Measurements from ENCODE around the gene CSF3R.
A peak's percentile ranks its signal among the peaks of the same experiment; 100 is the strongest.

The CSF3R gene

DNA sequence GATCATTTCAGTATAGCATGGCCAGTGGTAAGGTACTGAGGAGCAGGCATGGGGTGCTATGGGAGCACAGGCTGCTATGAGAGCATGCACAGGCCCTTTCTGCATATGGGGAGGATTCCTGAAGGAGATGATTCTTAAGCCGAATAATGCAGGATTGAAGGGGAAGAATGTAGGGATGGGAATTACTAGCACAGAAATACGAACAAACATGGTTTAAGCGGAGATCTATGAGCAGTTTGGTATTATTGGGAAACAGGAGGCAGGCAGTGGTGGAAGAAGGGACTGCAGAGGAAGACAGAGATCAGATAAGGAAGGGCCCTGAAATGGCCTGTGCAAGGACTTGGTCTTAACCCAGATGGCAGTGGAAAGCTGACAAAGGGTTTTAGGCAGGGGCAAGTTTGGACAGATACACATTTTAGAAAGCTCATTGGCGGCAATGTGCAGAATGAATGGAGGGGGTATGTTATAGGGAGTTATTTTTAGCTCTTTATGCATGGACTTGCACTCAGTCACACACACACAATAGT is 34.1 kb downstream of the CSF3R start:
- DNase-seq = no peak
- no peaks in the 10 kb centered on the region for H3K27me3 Mint-ChIP-seq
- peaks cover 7 to 30% of the 10 kb centered on the region in 2 donors for H3K4me1 Mint-ChIP-seq
- H3K9me3 Mint-ChIP-seq = no peaks in the 10 kb centered on the region
- H3K36me3 Mint-ChIP-seq = peaks cover 3 to 5% of the 10 kb centered on the region in 2 donors
- ATAC-seq (replicated peaks) = no peak
- no peak overlapping the region for H3K4me3 Mint-ChIP-seq
- H3K27ac Mint-ChIP-seq = no peak overlapping the region

DNA sequence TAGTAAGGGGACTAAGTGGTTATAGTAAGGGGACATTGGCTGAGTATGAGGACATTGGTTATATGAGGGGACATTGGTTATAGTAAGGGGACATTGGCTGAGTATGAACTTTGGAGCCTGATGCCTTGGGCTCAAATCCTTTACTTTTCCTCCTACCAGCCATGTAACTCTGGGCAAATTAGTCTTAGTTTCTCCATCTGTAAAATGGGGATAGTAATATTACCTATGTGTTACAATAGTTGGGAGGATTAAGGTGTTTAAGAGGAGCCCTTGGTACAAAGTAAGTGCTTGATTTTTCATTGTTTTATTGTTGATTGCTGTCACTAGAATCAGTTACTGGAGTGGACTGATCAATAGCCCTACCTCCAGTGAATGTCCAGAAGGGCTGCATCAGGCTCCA is 35.3 kb downstream of the CSF3R start:
- DNase-seq (no peak), ATAC-seq (replicated peaks) (no peak)
- Mint-ChIP-seq H3K36me3 (peaks cover 1 to 2% of the 10 kb centered on the region in 2 donors), H3K4me3 (no peak overlapping the region), H3K9me3 (no peaks in the 10 kb centered on the region), H3K4me1 (peaks cover 7 to 27% of the 10 kb centered on the region in 2 donors), H3K27ac (no peak overlapping the region), H3K27me3 (no peaks in the 10 kb centered on the region)

DNA sequence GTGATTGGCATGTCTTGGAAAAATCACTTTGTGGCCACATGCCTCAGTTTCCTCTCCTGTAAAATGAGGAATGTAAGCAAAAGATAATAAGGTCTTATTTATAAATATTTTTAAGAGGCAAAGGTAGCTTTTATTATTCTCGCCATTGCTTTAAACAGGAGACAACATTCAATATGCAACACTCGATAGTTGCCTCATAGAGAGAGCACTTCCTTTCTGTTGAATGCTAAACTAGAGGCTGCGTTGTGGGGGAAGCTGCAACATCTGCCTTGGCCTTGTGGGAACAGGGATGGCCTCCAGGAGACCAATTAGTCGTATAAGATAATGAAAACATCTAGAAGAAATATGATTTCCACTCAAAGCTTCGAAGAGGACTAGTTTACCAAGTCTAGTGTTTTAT is 36.0 kb downstream of the CSF3R start:
- Mint-ChIP-seq H3K27me3 (no peaks in the 10 kb centered on the region), H3K4me1 (peaks cover 5 to 23% of the 10 kb centered on the region in 2 donors), H3K36me3 (no peaks in the 10 kb centered on the region), H3K27ac (no peak overlapping the region), H3K9me3 (no peaks in the 10 kb centered on the region), H3K4me3 (no peak overlapping the region)
- DNase-seq = no peak
- no peak for ATAC-seq (replicated peaks)

DNA sequence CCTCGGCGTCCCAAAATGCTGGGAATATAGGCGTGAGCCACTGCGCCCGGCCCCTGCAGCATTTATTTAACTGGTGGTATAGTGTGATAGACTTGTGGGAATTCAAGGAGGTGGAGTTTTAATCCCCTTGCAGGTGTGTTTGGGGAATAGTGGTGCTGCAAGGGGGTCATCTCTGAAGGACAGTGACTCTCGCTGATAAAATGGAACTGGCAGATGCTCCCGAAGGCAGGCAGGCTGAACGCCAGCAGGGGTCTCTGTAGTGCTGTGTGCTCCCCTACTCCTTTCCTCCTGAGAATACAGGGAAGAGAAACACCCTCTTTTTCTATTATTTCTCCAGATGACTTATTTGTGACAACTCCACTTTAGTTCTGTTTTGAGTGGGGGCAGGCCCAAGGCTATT is 36.4 kb downstream of the CSF3R start:
- H3K27ac Mint-ChIP-seq = no peak overlapping the region
- H3K4me3 Mint-ChIP-seq = no peak overlapping the region
- ATAC-seq (replicated peaks) (peak in 1 of 2 donors; percentile 10), DNase-seq (no peak)
- no peaks in the 10 kb centered on the region for H3K36me3 Mint-ChIP-seq
- H3K9me3 Mint-ChIP-seq = no peaks in the 10 kb centered on the region
- H3K27me3 Mint-ChIP-seq = no peaks in the 10 kb centered on the region
- H3K4me1 Mint-ChIP-seq = peaks cover under 1 to 18% of the 10 kb centered on the region in 2 donors

DNA sequence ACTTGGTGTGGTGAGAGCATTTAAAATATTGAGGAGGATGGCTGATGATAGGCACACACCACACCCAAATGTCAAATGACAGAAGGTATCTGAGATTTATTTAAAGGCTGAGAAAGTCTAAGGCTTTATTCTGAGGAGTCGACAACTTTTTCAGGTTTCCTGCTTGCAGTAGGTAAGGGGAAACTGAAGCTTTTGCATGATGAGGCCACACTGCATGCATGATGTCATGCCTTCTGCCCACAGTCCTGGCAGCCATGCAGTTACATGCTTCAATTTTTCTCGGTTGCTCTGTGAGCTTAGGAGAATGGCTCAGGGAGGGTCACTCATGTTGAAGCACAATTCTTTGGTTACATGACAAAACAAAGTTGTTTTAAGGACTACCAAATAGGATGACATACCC is 39.4 kb downstream of the CSF3R start:
- H3K27me3 Mint-ChIP-seq = no peaks in the 10 kb centered on the region
- no peak overlapping the region for H3K27ac Mint-ChIP-seq
- no peaks in the 10 kb centered on the region for H3K36me3 Mint-ChIP-seq
- ATAC-seq (replicated peaks) = no peak
- H3K4me1 Mint-ChIP-seq = peaks cover 0 to 6% of the 10 kb centered on the region in 2 donors
- H3K9me3 Mint-ChIP-seq = no peaks in the 10 kb centered on the region
- DNase-seq = no peak
- no peak overlapping the region for H3K4me3 Mint-ChIP-seq

DNA sequence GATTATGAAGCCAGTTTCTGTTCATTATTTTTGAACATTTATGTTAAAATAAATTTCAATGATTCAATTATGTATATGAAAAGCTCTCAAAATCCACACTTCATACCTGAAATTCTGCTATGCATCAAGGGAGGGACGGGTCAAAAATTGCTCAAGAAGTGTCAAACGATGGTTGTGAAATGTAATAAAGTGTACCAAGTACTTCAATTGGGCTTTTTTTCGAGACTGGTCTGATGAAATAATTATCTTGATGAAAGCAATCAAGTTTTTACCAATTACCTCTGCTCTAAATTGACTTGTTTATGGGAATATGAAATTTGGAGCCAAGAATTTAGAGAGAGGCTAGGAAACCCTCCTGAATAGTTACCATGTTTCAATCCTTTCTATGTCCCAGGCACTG is 40.4 kb downstream of the CSF3R start:
- H3K4me1 Mint-ChIP-seq = peaks cover 0 to 6% of the 10 kb centered on the region in 2 donors
- H3K27ac Mint-ChIP-seq = no peak overlapping the region
- ATAC-seq (replicated peaks) (no peak), DNase-seq (no peak)
- no peaks in the 10 kb centered on the region for H3K27me3 Mint-ChIP-seq
- no peaks in the 10 kb centered on the region for H3K9me3 Mint-ChIP-seq
- H3K4me3 Mint-ChIP-seq = no peak overlapping the region
- H3K36me3 Mint-ChIP-seq = no peaks in the 10 kb centered on the region

DNA sequence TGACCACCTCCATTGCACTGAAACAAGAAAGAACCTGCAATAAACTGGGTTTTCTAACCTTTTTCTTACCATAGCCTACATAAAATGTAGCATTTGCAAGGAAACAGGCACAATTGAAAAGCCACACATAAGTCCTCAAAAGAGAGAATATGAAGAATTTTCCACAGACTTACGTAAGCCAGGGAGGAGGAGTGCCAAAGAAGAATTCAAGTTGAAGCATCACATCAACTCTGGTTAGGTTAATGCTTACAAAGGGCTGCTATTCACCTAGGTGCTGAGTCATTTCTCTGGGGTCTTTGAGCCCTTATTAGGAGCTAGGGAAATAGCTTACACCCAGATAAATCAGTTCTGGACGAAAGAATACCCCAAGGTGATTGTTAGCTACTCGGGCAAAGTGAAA is 42.1 kb downstream of the CSF3R start:
- ATAC-seq (replicated peaks) (no peak), DNase-seq (no peak)
- Mint-ChIP-seq H3K27me3 (no peaks in the 10 kb centered on the region), H3K36me3 (no peaks in the 10 kb centered on the region), H3K9me3 (no peaks in the 10 kb centered on the region), H3K27ac (no peak overlapping the region), H3K4me3 (no peak overlapping the region), H3K4me1 (no peaks in the 10 kb centered on the region)

DNA sequence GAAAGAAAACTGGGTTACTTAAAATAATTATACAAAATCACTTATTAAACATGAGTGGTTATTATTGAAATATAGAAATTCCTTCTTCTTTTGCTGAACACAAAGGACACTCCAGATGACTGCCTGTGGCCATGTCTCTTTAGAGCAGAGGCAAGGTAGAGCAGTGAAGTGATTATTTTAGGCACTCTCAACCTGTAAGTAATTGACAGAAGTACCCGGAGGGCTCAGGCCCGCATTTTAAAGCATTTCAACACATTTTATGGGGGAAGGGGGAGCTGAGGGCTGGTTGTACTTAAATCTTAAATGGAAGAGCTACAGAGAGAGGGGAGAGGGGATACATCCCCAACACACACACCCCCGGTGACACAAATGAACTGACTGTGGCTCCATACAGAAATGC is 42.7 kb downstream of the CSF3R start:
- ATAC-seq (replicated peaks) (no peak), DNase-seq (no peak)
- H3K9me3 Mint-ChIP-seq = no peaks in the 10 kb centered on the region
- no peak overlapping the region for H3K4me3 Mint-ChIP-seq
- H3K36me3 Mint-ChIP-seq = no peaks in the 10 kb centered on the region
- no peaks in the 10 kb centered on the region for H3K27me3 Mint-ChIP-seq
- no peak overlapping the region for H3K27ac Mint-ChIP-seq
- no peaks in the 10 kb centered on the region for H3K4me1 Mint-ChIP-seq

DNA sequence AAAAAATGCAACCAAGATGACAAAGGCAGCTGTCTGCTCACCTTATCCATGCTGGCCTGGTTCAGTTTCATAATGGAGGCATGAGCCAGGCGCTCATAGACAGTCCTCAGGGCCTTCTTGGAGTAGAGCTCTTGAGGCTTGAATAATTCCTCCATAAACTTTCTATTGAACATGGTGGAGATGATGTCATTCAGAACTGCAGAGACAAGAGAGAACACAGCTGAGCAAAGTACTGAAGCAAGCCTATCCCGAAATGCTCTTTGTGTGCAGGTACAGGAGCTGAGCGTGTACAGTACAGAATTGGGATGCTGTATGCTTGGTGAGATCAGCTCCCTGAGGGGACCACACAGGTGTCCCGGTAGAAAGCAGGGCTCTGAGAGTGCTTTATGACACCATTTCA is 44.0 kb downstream of the CSF3R start:
- no peak overlapping the region for H3K27ac Mint-ChIP-seq
- H3K4me3 Mint-ChIP-seq = no peak overlapping the region
- ATAC-seq (replicated peaks) = no peak
- H3K4me1 Mint-ChIP-seq = no peaks in the 10 kb centered on the region
- no peaks in the 10 kb centered on the region for H3K27me3 Mint-ChIP-seq
- H3K9me3 Mint-ChIP-seq = no peaks in the 10 kb centered on the region
- no peaks in the 10 kb centered on the region for H3K36me3 Mint-ChIP-seq
- no peak for DNase-seq

DNA sequence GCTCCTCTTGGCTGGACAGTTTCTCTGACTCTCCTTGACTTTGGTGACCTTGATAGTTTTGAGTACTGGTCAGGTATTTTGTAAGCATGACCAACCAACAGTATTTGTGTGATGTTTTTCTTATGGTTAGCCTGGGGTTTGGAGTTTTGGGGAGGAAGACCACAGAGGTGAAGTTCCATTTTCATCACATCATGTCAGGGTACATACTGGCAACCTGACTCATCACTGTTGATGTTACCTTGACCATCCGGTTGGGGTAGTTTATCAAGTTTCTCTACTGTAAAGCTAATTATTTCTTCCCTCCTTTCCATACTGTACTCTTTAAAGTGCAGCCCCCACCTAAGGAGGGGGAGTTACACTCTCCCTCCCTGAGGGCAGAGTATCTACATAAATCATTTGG is 45.9 kb downstream of the CSF3R start:
- no peak overlapping the region for H3K27ac Mint-ChIP-seq
- H3K4me1 Mint-ChIP-seq = no peaks in the 10 kb centered on the region
- no peaks in the 10 kb centered on the region for H3K9me3 Mint-ChIP-seq
- H3K4me3 Mint-ChIP-seq = no peak overlapping the region
- no peaks in the 10 kb centered on the region for H3K27me3 Mint-ChIP-seq
- no peak for ATAC-seq (replicated peaks)
- H3K36me3 Mint-ChIP-seq = no peaks in the 10 kb centered on the region
- DNase-seq = no peak

DNA sequence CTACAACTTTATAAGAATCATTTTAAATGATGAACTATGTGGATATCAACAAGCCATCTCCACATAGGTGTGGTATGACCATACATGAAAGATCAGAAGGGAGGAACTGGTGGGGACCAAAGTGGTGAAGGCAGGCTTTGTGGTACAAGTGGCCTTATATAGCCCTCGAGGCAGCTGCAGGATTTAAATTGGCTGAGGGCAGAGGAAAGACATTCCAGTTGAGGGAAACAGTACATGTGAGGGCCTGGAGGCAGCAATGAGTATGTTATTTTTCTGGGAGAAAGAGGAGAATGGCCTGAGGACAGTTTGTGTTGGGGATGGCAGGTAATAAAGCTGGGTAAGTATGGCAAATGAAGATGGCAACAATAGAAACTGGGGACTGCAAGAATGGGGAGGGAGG is 49.6 kb downstream of the CSF3R start:
- Mint-ChIP-seq H3K9me3 (no peaks in the 10 kb centered on the region), H3K27ac (no peak overlapping the region), H3K36me3 (no peaks in the 10 kb centered on the region), H3K4me1 (no peaks in the 10 kb centered on the region), H3K27me3 (peaks cover 0 to 4% of the 10 kb centered on the region in 2 donors), H3K4me3 (no peak overlapping the region)
- ATAC-seq (replicated peaks) = no peak
- DNase-seq = no peak

DNA sequence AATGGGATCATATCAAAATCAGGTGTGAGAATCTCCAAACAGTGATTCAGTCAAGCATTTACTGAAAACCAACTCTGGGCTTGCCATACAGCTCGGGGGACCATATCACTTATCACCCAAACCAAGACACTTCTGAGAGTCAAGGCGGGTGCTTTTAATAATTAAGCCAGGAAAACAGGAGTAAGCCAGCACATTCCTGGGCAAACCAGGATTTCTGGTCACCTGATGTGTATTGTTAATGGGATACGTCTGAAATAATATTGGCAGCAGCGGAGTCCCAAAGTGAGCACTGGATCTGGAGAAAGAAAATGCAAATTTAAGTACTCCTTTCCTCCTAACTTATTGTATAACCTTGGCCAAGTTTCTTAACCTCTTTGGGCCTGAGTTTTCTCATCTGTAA is 50.1 kb downstream of the CSF3R start:
- no peak for ATAC-seq (replicated peaks)
- H3K27me3 Mint-ChIP-seq = peaks cover 0 to 4% of the 10 kb centered on the region in 2 donors

DNA sequence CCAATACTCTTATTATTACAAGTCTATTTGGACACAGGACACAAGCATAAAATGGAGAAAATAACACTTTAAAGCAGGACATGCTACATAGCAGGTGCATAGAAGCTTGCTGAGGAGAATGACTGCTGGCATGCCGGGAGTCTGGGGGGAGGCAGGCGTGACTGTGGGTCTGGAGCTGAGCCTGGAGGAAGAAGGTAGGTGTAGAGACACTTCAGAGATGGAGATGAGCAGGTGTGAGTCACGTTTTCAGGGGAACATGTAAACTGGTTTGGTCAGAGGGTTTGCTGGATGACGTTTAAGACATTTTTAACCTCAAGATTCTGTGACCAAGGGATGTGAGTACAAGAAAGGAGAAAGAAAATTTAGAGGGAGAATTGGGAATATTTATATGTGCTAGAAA is 56.9 kb downstream of the CSF3R start:
- Mint-ChIP-seq H3K4me1 (peaks cover 3 to 5% of the 10 kb centered on the region in 2 donors), H3K36me3 (no peaks in the 10 kb centered on the region), H3K9me3 (no peaks in the 10 kb centered on the region), H3K27ac (no peak overlapping the region), H3K4me3 (no peak overlapping the region), H3K27me3 (peaks cover 0 to under 1% of the 10 kb centered on the region in 2 donors)
- ATAC-seq (replicated peaks) = no peak
- no peak for DNase-seq

More for the DNA sequence above, 50.1 kb downstream of the CSF3R start:
- no peak overlapping the region for H3K27ac Mint-ChIP-seq
- H3K4me1 Mint-ChIP-seq = no peaks in the 10 kb centered on the region
- H3K9me3 Mint-ChIP-seq = no peaks in the 10 kb centered on the region
- H3K36me3 Mint-ChIP-seq = no peaks in the 10 kb centered on the region
- no peak overlapping the region for H3K4me3 Mint-ChIP-seq
- no peak for DNase-seq

DNA sequence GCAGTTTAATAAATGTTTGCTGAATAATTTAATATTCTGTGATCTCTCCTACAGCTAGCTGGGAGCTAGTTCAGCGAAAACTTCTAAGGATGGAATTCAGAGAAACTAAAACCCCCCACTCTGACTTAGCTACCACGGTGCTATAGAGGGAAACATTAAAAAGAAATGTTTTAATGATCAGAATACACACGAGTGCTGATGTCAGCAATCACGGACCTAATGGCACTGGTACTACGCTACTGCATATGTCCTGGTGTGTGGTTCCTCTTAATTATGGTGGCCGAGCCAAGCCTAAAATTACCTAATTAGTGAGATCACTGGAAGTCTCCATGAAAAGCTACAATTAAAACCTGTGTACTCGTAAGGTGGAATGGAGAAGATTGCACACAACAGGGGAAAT is 61.1 kb downstream of the CSF3R start:
- H3K4me3 Mint-ChIP-seq = no peak overlapping the region
- no peaks in the 10 kb centered on the region for H3K9me3 Mint-ChIP-seq
- peaks cover 7 to 8% of the 10 kb centered on the region in 2 donors for H3K4me1 Mint-ChIP-seq
- H3K36me3 Mint-ChIP-seq = no peaks in the 10 kb centered on the region
- ATAC-seq (replicated peaks) (no peak), DNase-seq (no peak)
- no peaks in the 10 kb centered on the region for H3K27me3 Mint-ChIP-seq
- no peak overlapping the region for H3K27ac Mint-ChIP-seq

DNA sequence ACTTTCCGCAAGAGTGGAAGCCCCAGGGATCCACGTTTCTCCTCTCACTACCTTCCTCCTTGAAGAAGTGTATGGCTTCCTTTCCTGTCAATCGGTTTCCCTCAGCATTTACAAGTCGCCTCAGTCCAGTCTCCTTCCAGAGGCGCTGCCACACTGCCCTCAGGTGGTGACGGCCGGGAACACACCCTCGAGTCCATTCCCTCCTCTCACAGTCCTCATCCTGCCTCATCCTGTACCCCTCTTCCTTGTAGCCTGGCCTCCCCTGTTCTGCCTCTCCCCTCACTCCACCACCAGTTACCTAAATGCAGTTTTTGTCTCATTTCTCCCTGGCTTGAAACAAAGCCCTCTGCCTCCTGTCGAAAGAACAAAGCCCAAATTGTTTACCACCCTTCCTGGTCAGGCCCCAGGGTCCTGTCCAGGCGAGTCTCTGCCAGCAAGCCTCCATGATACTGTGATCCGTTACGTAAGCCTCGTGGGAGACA is 61.8 kb downstream of the CSF3R start:
- Mint-ChIP-seq H3K4me1 (peaks cover 7 to 8% of the 10 kb centered on the region in 2 donors), H3K4me3 (no peak overlapping the region), H3K27ac (peak overlapping the region; percentile 87), H3K9me3 (no peaks in the 10 kb centered on the region), H3K27me3 (no peaks in the 10 kb centered on the region), H3K36me3 (no peaks in the 10 kb centered on the region)
- peak; percentile 95 to 98 for ATAC-seq (replicated peaks)
- peak; percentile 75 for DNase-seq

DNA sequence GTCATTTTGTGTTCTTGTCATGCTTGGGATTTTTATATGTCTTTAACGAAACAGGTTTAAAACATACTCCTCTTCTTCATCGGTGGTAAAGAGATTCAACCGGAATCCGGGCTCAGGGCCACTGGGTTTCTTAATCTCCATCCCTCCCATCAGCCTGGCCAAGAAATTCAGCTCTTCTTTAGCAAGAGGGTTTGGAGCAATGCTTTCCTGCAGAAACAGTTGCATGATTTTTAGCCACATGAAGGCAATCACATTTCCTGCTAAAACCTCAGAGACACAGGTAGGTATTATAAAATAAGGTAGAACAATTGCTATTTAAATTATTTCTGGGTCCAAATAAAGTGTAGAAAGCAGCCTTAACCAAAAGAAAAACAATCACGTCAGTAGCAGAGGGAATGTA is 62.3 kb downstream of the CSF3R start:
- H3K4me1 Mint-ChIP-seq = peaks cover 7 to 8% of the 10 kb centered on the region in 2 donors
- ATAC-seq (replicated peaks) (no peak), DNase-seq (no peak)
- peak overlapping the region; percentile 87 for H3K27ac Mint-ChIP-seq
- H3K36me3 Mint-ChIP-seq = no peaks in the 10 kb centered on the region
- no peaks in the 10 kb centered on the region for H3K9me3 Mint-ChIP-seq
- no peak overlapping the region for H3K4me3 Mint-ChIP-seq
- no peaks in the 10 kb centered on the region for H3K27me3 Mint-ChIP-seq

Measured in stimulated activated naive B cell treated with anti-CD40 and anti-IgM and Interleukin-4, amounts not matched to agents 10 μg/mL and 1 μg/mL and 100 μg/mL, for 72 hours (primary cell).